Medulla oblongata (tissue), 1 donor: ENCODE results near the gene HIRA.
"Not testable (repeated sequence)": the region's sequence is repeated elsewhere in the genome, so short reads cannot be mapped to it uniquely, and the experiment has no call there.

Experiments used
- DNase-seq: peaks from one replicate; pipeline ENCODE4 v3.0.0-alpha.2; 2015; ENCODE audit errors: extremely low spot score

Gene HIRA

DNA sequence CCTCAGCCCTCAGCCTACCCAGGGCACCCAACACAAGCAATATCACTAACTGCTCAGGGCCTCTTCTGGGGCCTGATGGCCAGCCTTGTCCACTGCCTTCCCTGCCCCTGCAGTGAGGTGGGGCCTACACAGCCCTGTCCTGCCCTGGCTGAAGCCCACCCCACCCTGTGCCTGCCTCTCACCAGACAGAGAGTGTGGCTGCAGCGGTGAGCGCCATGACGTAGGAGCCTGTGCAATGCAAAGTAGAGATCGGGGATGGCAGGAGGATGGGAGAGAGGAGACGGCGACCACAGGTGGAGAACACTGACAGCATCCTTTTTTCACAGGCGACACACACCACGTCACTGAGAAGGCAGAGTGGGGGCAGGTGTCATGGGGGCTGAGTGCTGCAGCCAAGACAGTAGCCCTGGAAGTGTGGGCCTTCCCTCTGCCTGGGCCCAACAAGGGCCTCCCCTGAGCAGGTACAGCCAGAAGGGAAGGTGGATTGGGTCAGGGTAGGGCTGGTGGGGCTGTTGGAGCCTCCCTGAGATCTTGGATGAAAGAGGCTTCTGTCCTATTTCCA, 74.7 kb downstream of the HIRA start:
- DNase-seq: no peak

DNA sequence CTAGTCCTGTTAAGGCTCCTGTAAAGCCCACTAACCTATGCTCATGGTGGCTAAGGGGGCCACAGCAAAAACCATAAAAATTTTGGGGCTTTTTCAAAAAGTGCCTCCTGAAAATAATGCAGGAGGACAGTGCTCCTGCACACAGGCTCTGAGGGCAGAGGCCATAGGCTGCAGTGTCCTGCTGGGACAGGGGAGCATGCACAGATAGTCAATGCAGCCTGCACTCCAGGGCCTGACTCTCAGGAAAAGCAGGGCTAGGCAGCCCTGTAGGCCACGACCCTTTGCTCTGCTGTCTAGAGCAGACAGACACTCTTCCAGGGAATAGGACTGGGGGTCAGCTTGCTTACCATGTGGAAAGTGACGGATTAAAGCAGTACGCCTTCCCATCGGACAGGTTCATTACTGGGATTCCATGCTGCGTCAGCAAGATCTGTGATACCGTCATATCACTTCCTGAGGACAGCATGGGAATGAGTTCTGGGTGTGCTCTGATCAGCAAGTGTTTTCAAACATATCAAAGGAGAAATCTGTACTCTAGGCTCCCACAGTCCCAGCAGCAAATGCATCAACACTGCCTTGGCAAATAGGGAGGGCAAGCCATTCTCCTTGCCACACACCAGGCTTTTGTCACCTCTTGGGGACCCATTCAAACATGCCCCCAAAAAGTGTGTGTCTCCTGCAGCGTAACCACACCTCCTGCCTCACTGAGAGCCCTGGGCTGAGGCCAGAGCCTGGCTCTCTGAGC, 75.9 kb downstream of the HIRA start:
- no peak for DNase-seq

- DNase-seq: no peak
These were observed 77.3 kb downstream of the HIRA start for GRCh38 chr22:19354201-19354600.

DNA sequence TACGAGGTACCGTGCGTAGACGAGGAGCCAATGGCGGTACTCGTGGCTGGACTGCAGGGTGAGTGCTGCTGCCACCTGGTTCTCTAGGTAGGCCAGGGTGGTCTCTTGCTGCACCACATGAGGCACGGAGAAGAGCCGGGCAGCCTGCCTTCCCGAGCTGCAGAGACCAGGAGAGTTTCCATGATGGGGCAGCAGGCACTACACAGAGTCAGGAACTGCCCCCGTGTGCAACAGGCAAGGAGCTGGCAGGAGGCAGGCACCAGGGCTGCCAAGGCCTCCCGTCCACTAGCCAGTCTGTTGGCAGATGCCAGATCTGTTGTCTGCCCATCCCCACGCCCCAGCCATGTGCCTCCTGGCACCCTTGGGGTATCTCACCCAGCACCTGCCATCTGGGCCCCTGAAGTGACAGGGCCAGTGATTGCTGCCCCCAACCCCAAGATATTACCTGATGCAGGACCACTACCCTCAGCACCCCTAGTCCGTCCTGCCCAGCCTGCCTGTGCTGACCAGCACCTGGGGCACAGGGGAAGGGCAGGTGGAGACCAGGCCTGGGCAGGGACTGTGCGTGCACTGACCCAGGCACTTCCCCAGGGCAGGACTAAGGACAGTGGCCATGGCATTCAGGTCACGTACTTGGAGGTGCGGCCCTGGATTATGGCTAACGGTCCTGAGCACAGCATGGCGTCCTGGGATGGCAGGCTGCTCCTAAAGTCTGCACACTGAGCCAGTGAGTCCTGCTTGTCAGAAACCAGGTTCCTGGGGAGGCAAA, 78.0 kb downstream of the HIRA start:
- no peak for DNase-seq

DNA sequence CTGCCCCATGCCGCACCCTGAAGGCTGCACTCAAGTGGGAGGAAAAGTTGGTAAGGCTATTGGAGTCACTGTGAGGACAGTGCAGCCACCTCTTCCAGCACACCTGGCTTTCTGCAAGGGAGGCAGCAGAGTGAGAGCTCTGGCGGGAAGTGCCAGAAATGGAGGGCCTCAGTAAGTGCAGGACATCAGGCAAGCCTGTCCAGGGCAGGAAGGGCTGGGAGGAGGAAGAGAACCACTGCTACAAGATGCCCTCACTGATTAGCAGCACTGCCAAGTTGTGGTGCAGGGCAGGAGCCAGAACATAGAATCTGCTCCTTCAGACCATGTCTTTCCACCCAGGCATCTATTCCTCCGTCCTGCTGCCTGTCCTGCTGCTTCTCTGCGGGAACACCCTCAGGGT, 78.8 kb downstream of the HIRA start:
- no peak for DNase-seq

DNA sequence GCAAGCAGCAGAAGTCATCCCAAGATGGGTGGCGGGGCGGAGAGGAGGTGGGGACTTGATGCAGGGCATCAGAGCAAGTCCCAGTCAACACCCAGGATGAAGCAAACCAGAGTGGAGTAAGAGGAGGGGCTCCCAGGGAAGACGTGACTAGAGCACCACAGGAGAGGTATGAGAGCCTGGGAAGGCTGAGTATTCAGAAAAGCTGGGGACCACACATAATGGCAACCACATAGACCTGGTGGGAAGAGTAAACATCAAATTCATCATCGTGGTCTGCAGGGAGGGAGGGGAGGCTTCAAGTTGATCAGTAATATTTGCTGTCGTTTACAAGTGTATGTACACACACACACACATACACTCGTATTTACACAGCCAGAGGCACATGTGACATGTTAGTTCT, 79.3 kb downstream of the HIRA start:
- DNase-seq: no peak

DNA sequence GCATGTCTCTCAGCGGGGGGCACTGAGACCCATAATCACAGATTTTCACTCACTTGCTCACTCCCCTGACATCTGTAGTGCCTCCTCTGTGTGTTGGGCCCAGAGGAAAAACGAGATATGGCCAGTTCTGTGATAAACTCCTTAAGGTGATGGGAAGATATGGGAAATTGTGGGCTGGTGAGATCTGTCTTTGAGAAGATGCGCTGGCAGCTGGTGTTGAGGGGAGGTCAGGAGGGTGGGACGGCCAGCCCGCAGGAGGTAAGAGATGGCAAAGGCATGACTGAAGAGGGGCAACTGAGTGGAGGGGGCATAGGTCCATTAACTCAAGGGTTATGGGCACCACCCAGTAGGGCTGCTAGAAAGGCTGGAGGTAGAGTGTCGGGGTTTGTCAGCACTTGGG, 79.9 kb downstream of the HIRA start:
- no peak for DNase-seq

DNA sequence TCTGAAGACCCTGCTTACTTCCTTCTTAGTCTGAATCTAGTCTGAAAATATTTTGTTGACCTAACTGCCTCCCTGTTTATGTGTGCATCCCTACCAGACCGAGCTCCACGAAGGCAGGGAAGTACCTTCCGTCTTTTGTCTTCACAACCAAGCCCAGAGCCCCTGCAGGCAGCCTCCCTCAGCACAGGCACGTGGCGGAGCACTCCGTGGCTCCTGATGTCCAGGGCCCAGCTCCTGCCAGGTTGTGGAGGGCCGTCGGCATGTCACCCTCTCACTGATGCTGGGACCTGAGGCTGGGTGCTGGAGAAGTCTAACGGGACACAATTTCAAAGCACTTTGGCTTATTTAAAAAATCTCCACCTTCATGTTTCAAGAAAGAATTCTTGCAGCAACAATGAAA, 80.6 kb downstream of the HIRA start:
- DNase-seq: no peak

DNA sequence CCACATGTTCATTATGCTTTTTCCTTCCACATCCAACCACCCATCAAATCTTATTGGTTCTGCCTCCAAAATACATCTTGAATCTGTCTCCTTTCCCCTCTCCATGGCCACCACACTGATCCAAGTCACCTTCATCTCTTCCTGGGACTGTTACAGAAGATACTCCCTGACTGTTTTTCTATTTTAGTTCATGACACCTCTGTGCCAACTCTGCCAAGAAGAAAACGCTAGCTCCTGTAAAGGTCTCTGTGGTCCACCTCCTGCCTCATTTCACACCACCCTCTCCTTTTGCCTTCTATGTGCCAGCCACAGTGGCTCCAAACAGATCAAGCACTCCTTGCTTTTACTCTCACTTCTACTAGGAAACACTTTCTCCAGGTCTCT, 81.1 kb downstream of the HIRA start:
- no peak for DNase-seq

DNA sequence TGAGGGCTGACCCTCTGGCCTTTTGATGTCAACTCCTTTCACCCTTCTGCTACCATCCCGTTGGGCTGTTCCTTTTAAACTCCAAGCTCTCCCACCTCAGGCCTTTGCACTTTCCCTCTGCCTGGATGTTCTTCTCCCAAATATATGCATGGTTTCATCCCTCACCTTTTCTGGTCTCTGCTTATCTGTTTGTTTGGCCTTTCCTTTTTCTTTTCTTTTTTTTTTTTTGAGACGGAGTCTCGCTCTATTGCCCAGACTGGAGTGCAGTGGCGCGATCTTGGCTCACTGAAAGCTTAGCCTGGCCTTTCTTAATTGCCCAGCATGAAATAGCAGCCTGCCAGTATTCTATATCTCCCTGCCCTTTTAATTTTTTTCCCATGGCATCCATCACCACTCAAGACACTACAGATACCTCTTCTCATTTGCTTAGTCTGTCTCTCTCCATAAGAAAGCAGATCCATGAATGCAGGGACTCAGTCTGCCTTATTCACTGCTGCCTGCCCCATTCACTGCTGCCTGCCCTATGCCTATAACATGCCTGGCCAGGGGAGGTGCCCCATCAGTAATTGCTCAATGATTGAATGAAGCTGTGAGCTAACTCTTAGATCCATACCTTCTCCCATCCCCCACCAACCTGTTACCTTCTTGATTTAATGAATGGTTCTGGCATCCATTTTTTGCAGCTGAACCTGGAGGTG, 81.6 kb downstream of the HIRA start:
- no peak for DNase-seq

- no peak for DNase-seq
These were observed 84.8 kb downstream of the HIRA start for GRCh38 chr22:19346677-19347265.

DNA sequence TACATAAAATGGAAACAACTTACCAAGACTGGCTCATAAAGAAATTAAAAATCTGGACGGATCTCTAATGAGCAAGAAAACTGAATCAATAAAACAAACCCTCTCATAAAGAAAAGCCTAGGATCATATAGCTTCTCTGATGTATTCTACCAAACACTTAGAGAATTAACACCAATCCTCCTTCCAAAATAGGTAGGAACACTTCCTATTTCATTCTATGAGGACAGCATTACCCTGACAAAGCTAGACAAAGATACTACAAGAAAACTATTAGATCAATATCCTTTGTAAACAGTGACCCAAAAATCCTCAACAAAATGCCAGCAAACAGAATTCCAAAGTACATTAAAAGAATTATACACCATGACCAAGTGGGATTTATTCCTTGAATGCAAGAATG, 87.1 kb downstream of the HIRA start:
- no peak for DNase-seq

- DNase-seq: no peak
These were observed 88.1 kb downstream of the HIRA start for GRCh38 chr22:19343470-19343869.

DNA sequence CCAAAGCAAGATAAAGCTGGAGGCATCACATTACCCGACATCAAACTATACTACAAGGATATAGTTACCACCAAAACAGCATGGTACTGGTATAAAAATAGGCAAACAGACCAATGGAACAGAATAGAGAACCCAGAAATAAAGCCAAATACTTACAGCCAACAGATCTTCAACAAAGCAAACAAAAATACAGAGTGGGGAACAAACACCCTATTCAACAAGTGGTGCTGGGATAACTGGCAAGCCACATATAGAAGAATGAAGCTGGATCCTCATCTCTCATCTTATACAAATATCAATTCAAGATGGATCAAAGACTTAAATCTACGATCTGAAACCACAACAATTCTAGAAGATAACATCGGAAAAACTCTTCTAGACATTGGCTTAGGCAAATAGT, 90.0 kb downstream of the HIRA start:
- peak; percentile 9 for DNase-seq

- DNase-seq: no peak
These were observed 94.4 kb downstream of the HIRA start for GRCh38 chr22:19337137-19337536.

DNA sequence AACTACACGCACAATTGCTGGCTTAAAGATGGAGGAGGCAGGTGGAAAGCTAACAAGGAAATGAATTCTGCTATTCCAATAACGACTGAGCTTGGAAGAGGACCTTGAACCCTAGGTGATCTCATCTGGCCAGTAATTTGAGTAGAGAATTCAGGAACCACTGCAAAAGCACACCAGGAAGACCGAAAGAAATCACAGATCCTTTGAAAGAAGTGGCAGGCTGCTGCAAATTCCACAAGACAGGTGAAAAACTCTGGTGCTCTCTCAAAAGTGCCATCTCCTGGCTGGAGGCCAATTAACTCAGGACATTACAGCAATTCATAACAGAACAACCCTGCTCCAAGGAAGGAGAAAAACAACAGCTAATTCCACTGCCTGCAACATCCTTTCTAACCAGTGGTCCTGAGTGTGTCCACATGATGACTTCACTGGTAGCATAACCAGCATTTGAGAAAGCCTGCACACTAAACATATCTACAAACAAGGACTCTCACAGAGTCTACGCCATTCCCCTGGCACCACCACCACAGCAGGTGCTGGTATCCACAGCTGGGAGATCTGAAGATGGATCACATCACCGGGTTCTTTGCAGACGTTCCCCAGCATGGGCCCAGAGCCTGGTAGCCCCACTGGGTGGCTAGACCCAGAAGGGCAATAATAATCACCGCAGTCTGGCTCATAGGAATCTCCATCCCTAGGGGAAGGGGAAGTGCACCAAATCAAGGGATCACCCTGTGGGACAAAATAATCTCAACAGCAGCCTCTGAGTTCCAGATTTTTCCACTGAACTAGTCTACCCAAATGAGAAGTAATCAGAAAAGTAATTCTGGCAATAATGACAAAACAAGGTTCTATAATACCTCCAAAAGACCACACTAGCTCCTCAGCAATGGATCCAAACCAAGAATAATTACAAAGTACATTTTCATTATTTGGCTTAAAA, 95.1 kb downstream of the HIRA start:
- DNase-seq: no peak

- no peak for DNase-seq
These were observed 99.6 kb downstream of the HIRA start for GRCh38 chr22:19331975-19332374.

- DNase-seq: no peak
These were observed 100.1 kb downstream of the HIRA start for GRCh38 chr22:19331474-19331873.

DNA sequence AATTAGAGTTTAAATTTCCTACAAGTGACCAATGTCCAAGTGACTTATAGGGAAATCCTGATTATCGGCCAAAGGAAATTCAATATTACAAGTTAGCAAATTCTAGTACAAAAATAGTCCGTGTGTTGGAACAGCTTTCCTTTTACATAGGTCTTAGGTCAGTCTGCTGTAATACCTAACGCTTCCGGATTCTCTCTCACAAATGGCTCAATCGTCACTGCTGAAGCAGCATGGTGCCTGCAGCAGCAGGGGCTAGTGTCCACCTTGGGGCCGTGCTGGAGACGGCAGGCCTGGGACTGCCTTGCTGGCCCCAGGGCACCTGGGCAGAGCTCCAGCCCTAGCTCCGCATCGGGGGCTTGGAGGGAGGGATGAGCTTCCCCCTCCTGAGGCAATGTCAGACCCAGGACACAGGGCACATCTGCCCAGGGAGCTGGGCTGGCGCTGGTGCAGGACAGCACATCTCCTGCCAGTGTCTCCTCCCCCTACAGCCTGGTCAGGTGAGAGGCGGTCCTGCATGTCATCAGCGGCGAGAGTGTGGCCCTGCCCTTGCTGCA, 100.6 kb downstream of the HIRA start:
- no peak for DNase-seq

- not testable (repeated sequence) for DNase-seq
These were observed 101.3 kb downstream of the HIRA start for GRCh38 chr22:19330205-19330604.

GRCh38 chr22:19329454-19329853, 102.1 kb downstream of the HIRA start:
- DNase-seq: no peak
